ENCODE results near the gene OTX2.

OTX2 gene

GRCh38 chr14:56844406-56845002 lies 34.2 kb upstream of the OTX2 start:
- no peak for DNase-seq (ENCODE audit: low read depth)
- no peak overlapping the region for H3K4me3 ChIP-seq (ENCODE audit: low read depth, low read length)
- TF ChIP-seq CTCF (IDR thresholded peaks at IDR 0.05; ENCODE audit: insufficient read depth, low read depth, low read length, missing control alignments): no peak

- TF ChIP-seq CTCF (IDR thresholded peaks at IDR 0.05; ENCODE audit: insufficient read depth, low read depth, low read length, missing control alignments): no peak
Measured at GRCh38 chr14:56841611-56842010, 31.3 kb upstream of the OTX2 start.

GRCh38 chr14:56840221-56840620 lies 29.9 kb upstream of the OTX2 start:
- no peak for DNase-seq (ENCODE audit: low read depth)

More at GRCh38 chr14:56841611-56842010, 31.3 kb upstream of the OTX2 start:
- no peak for DNase-seq (ENCODE audit: low read depth)
- no peak overlapping the region for H3K4me3 ChIP-seq (ENCODE audit: low read depth, low read length)

GRCh38 chr14:56829151-56829550 lies 18.9 kb upstream of the OTX2 start:
- no peak for TF ChIP-seq CTCF (IDR thresholded peaks at IDR 0.05; ENCODE audit: insufficient read depth, low read depth, low read length, missing control alignments)
- no peak overlapping the region for H3K4me3 ChIP-seq (ENCODE audit: low read depth, low read length)
- DNase-seq (ENCODE audit: low read depth): no peak

More at GRCh38 chr14:56840221-56840620, 29.9 kb upstream of the OTX2 start:
- H3K4me3 ChIP-seq (ENCODE audit: low read depth, low read length): no peak overlapping the region
- no peak for TF ChIP-seq CTCF (IDR thresholded peaks at IDR 0.05; ENCODE audit: insufficient read depth, low read depth, low read length, missing control alignments)

- no peak for DNase-seq (ENCODE audit: low read depth)
- no peak overlapping the region for H3K4me3 ChIP-seq (ENCODE audit: low read depth, low read length)
- TF ChIP-seq CTCF (IDR thresholded peaks at IDR 0.05; ENCODE audit: insufficient read depth, low read depth, low read length, missing control alignments): no peak
Measured at GRCh38 chr14:56826214-56826613, 15.9 kb upstream of the OTX2 start.

GRCh38 chr14:56821805-56822610 lies 11.7 kb upstream of the OTX2 start:
- no peak for DNase-seq (ENCODE audit: low read depth)
- TF ChIP-seq CTCF (IDR thresholded peaks at IDR 0.05; ENCODE audit: insufficient read depth, low read depth, low read length, missing control alignments): no peak
- no peak overlapping the region for H3K4me3 ChIP-seq (ENCODE audit: low read depth, low read length)

All from GM12865 (cell line).